Upper lobe of left lung (tissue), 6 donors: ENCODE data around the gene MECP2. TPM values are rescaled to one million over a fixed set of nuclear protein-coding genes. Genes with fewer than 3 reads are reported as not detected.

Source experiments
- ATAC-seq, 2 donors: fragments of 200-7000 bp; cut with Tn5 transposase; one replicate each; pipeline ENCODE4 v1.9.1; 2022; ENCODE audit warnings: mild to moderate bottlenecking in 2 of 2, moderate library complexity in 2 of 2; ENCODE audit not compliant: low FRiP score in 2 of 2
- DNase-seq, 2 donors: peaks; one replicate each; pipeline ENCODE4 v3.0.0-alpha.2; 2019 to 2020
- H3K27ac ChIP-seq, 4 donors: fragments of 200-600 bp; sonication (generic); one replicate each; pipeline ENCODE4 v1.5.1; 2016 to 2019
- H3K27me3 ChIP-seq, 4 donors: fragments of 200-600 bp; sonication (generic); one replicate each; pipeline ENCODE4 v1.5.1; 2017 to 2019
- H3K36me3 ChIP-seq, 4 donors: fragments of 200-600 bp; sonication (generic); one replicate each; pipeline ENCODE4 v1.5.1; 2016 to 2019
- H3K4me1 ChIP-seq, 4 donors: fragments of 200-600 bp; sonication (generic); one replicate each; pipeline ENCODE4 v1.5.1; 2018 to 2019
- H3K4me3 ChIP-seq, 4 donors: fragments of 200-600 bp; sonication (generic); one replicate each; pipeline ENCODE4 v1.5.1; 2017 to 2019; ENCODE audit warnings: mild to moderate bottlenecking in 2 of 4, moderate library complexity in 1 of 4
- H3K9me3 ChIP-seq, 4 donors: fragments of 200-600 bp; sonication (generic); one replicate each; pipeline ENCODE4 v1.5.1; 2018 to 2019
- EP300 ChIP-seq, 4 donors: sonication (generic); formaldehyde crosslinking; IDR thresholded peaks; one replicate each; pipeline ENCODE4 v1.5.1; 2017; ENCODE audit warnings: antibody characterized with exemption in 4 of 4, control low read depth in 2 of 4
- POLR2A ChIP-seq, 4 donors: fragments of 450-650 bp; IDR thresholded peaks; one replicate each; pipeline ENCODE4 v1.5.1; 2016 to 2017; ENCODE audit warnings: antibody characterized with exemption in 4 of 4, mild to moderate bottlenecking in 2 of 4
- POLR2AphosphoS5 ChIP-seq, 2 donors: sonication (generic); formaldehyde crosslinking; IDR thresholded peaks; one replicate each; pipeline ENCODE4 v1.5.1; 2017; ENCODE audit warnings: antibody characterized with exemption in 2 of 2
- WGBS, 2 donors: methylation state at CpG; one replicate each; pipeline ENCODE4 v1.1.5; 2017 to 2018; 5-methylcytosine and 5-hydroxymethylcytosine counted together
- total RNA-seq, 6 donors: library from RNA; depleted of rRNA in 4 of 6; stranded (reverse); fragments of >200 nt in 4 of 6; gene quantifications; one replicate each; pipeline versions ENCODE4 v1.1.0 to v1.2.1, GENCODE V29; 2016 to 2021
- TF ChIP-seq, protein P1 (sequence below), 6 experiments: fragments of 450-650 bp in 4 of 6; fragments of 200-600 bp in 2 of 6; sonication (generic) in 2 of 6; IDR thresholded peaks; one replicate each; pipeline ENCODE4 v1.5.1; 2016 to 2019; ENCODE audit warnings: antibody characterized with exemption in 6 of 6
- donor health status: DM: no; HTN: no; CAD: no; lungs with moderate emphysema.
- donor health status: DM: no; HTN: yes; CAD: no; lungs with severe emphysema.

MECP2 gene
- total RNA-seq, 6 donors from 2014 or later: 43.3 to 110 (median 59.3) TPM

DNA sequence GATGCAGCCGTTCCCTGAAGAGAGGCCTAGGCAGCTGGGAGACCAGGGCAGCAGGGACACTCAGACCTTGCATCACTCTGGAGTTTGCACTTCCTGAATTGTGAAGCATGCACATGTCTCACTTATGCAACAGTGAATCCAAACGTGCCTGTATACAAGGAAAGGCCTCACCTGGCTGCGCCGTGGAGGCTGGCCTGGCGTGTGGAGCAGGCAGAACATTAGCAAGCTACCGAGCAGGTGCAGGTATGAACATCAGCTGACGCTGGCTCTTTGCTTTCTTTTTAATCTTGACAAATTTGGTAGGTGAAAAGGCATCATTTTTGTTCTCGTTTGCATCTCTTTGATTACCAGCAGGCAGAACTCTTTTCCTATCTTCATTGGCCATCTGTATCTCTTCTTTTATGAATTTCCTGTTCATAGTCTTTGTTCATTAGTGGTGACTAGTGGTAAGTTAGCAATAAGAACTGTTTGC lies 40.7 kb downstream of the MECP2 start:
- ATAC-seq (peak; percentile 46 to 58), DNase-seq (peak; percentile 45 to 68)
- Histone ChIP-seq H3K4me1 (peaks cover 0 to 22% (median 17%) of the 10 kb centered on the region in 4 donors), H3K36me3 (peaks cover 0 to 6% (median 0%) of the 10 kb centered on the region in 4 donors), H3K9me3 (no peaks in the 10 kb centered on the region), H3K27ac (no peak overlapping the region), H3K27me3 (no peaks in the 10 kb centered on the region), H3K4me3 (no peak overlapping the region)
- TF ChIP-seq, protein P1, sequence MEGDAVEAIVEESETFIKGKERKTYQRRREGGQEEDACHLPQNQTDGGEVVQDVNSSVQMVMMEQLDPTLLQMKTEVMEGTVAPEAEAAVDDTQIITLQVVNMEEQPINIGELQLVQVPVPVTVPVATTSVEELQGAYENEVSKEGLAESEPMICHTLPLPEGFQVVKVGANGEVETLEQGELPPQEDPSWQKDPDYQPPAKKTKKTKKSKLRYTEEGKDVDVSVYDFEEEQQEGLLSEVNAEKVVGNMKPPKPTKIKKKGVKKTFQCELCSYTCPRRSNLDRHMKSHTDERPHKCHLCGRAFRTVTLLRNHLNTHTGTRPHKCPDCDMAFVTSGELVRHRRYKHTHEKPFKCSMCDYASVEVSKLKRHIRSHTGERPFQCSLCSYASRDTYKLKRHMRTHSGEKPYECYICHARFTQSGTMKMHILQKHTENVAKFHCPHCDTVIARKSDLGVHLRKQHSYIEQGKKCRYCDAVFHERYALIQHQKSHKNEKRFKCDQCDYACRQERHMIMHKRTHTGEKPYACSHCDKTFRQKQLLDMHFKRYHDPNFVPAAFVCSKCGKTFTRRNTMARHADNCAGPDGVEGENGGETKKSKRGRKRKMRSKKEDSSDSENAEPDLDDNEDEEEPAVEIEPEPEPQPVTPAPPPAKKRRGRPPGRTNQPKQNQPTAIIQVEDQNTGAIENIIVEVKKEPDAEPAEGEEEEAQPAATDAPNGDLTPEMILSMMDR (IDR thresholded peaks at IDR 0.05): no peak
- TF ChIP-seq POLR2AphosphoS5 (IDR thresholded peaks at IDR 0.05): no peak
- no peak for TF ChIP-seq POLR2A (IDR thresholded peaks at IDR 0.05)
- TF ChIP-seq EP300 (IDR thresholded peaks at IDR 0.05): no peak
- 59 to 63% methylated on average over 5 to 8 of the region's 8 CpGs for WGBS, 2 donors

DNA sequence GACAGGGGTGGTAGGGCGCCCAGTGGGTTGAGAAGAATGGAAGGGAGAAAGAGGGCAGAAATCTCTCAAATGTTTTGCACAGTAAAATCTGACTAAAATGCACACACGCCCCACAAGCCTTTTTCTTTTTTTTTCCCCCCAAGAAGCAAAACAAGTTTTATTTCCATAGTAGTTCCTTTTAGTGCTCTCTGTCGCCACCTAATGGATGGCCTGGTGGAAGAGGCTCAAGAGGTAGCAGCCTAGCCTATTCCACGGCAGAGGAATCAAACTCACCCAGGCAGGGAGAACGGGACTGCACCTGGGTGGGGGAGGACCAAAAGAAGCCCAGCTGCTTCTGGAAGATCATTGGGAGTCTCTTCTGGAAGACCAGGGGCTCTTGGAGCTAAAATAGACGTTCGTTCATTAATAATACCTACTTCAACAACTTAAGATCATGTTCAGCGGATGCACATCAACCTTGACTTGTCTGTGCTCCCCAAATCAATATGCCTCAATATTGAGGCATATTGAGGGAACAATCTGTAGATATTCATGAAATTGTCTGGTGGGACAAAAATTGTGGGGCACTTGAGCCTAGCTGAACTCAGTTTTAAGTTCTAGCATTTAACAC lies 46.2 kb downstream of the MECP2 start:
- DNase-seq (peak in 1 of 2 donors; percentile 65), ATAC-seq (peak; percentile 65 to 76)
- 33 to 34% methylated on average over 7 to 8 of the region's 8 CpGs for WGBS, 2 donors
- Histone ChIP-seq H3K4me3 (no peak overlapping the region), H3K9me3 (no peaks in the 10 kb centered on the region), H3K36me3 (peaks cover 0 to 1% (median 0%) of the 10 kb centered on the region in 4 donors), H3K27me3 (no peaks in the 10 kb centered on the region), H3K27ac (peak overlapping the region in 1 of 4 donors; percentile 9), H3K4me1 (peaks cover 3 to 32% (median 16%) of the 10 kb centered on the region in 4 donors)
- TF ChIP-seq EP300 (IDR thresholded peaks at IDR 0.05) (no peak), POLR2AphosphoS5 (IDR thresholded peaks at IDR 0.05) (no peak), POLR2A (IDR thresholded peaks at IDR 0.05) (no peak)
- TF ChIP-seq, protein P1 (IDR thresholded peaks at IDR 0.05): peak; percentile 37 to 78 (median 48)

DNA sequence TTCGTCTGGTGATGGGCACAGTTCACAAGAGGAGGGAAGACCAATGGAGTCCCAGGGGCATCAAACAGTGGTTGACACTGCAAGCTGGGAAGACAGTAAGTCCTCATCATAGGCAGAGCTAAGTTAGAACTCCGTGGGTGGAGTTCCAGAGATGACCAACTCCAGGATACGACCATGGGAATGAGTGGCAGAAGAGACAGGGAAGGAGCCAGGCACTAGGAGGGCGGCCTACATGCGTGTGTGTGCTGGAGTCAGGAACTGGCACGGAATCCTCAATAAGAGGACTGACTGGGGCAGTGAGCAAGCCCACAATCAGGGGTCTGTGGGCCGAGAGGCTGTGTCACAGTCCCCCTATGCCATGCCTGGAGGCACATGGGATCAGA lies 47.4 kb downstream of the MECP2 start:
- Histone ChIP-seq H3K9me3 (no peaks in the 10 kb centered on the region), H3K27me3 (no peaks in the 10 kb centered on the region), H3K36me3 (no peaks in the 10 kb centered on the region), H3K4me3 (no peak overlapping the region), H3K4me1 (peaks cover 3 to 35% (median 20%) of the 10 kb centered on the region in 4 donors), H3K27ac (peak overlapping the region in 2 of 4 donors; percentile 0 to 9)
- DNase-seq (no peak), ATAC-seq (no peak)
- TF ChIP-seq, protein P1 (IDR thresholded peaks at IDR 0.05): no peak
- no peak for TF ChIP-seq POLR2AphosphoS5 (IDR thresholded peaks at IDR 0.05)
- no peak for TF ChIP-seq EP300 (IDR thresholded peaks at IDR 0.05)
- TF ChIP-seq POLR2A (IDR thresholded peaks at IDR 0.05): no peak
- 71 to 78% methylated on average over 7 of the region's 7 CpGs for WGBS, 2 donors

DNA sequence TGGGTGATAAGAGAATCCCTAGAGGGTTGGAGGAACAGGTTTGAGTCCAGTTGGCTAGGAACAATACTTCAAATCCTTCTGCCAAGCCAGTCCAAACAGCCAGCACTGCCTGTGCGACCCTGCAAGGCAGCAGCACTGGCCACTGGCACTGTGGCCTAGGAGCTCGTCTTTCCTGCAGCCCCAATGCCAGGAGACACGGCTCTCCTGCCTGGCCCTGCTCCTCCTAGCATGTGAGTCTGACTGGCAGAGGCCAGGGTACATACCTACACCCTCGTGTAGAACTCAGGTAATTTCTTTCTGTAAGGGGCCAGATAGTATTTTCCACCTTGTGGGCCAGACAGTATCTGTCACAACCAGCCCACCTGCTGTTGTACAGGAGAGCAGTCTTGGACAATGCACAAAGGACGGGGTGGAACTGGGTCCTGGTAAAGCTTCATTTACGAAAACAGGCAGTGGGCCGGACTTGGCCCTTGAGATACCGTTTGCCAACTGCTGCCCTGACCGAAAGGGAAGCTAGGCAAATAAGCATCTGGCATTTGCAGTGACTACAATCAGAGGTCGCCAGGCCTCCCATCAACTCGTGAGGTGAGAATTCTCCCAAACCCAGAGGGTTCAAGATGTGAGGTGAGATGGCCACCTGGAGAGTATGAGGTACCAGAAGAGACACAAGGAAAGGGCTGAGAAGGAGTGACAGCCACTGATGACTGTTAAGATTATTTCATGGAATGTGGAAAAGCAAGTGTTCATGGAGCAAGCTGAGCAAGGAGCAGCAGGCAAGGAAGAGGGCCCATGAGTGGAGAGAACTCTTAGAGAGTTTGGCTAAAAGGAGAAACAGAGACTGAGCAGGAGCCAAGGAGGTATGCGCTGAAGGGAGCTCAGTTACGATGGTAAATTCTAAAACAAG lies 48.1 kb downstream of the MECP2 start:
- DNase-seq (no peak), ATAC-seq (no peak)
- H3K27ac ChIP-seq: peak overlapping the region in 1 of 4 donors; percentile 18
- no peak overlapping the region for H3K4me3 ChIP-seq
- no peaks in the 10 kb centered on the region for H3K9me3 ChIP-seq
- no peaks in the 10 kb centered on the region for H3K36me3 ChIP-seq
- peaks cover 3 to 35% (median 20%) of the 10 kb centered on the region in 4 donors for H3K4me1 ChIP-seq
- TF ChIP-seq, protein P1 (IDR thresholded peaks at IDR 0.05): no peak
- TF ChIP-seq EP300 (IDR thresholded peaks at IDR 0.05) (no peak), POLR2A (IDR thresholded peaks at IDR 0.05) (no peak), POLR2AphosphoS5 (IDR thresholded peaks at IDR 0.05) (no peak)
- 59 to 80% methylated on average over 5 to 13 of the region's 13 CpGs for WGBS, 2 donors
- H3K27me3 ChIP-seq: no peaks in the 10 kb centered on the region
